Measurements from ENCODE around the gene ABLIM3.

DNA sequence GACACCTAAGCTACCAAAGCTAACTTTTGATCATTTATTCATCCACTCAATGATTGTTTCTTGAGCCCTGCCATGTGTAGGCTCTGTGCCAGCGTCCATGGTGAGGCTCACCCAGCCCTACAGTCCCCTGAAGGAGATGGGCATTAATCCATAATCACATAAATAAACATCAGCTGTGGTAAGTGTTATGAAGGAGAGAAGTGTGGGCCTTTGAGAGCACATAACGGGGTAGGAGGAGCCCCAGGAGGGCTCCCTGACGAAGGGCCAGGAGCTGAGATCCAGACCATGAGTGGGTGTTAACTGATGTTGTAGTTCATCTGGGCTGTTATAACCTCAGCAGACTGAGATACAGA, 76.5 kb downstream of the ABLIM3 start:
- TF ChIP-seq CTCF (IDR thresholded peaks at IDR 0.05), result no peak
- TF ChIP-seq POLR2A (IDR thresholded peaks at IDR 0.05), result no peak
